Stimulated activated CD4-positive, alpha-beta T cell treated with anti-CD3 and anti-CD28 coated beads, Interleukin-12 subunit alpha, Interleukin-12 subunit beta, amount 100 ng/mL, for 24 hours (primary cell): ENCODE measurements around the gene CKM.
"Not testable (repeated sequence)": the region's sequence is repeated elsewhere in the genome, so short reads cannot be mapped to it uniquely, and the experiment has no call there.

ENCODE experiments used
- DNase-seq, 2 experiments: peaks; one replicate each; pipeline ENCODE4 v3.0.0-alpha.2; 2020; ENCODE audit warnings: low read depth in 2 of 2

CKM gene

GRCh38 chr19:45321848-45322247 is 827 bp downstream of the CKM start:
- DNase-seq, result no peak

- no peak for DNase-seq
Measured at GRCh38 chr19:45320997-45321775, 1.5 kb downstream of the CKM start.

GRCh38 chr19:45315304-45315703 is 7.4 kb downstream of the CKM start:
- DNase-seq, result no peak

GRCh38 chr19:45314708-45315245 is 7.9 kb downstream of the CKM start:
- DNase-seq, result no peak

- DNase-seq, result not testable (repeated sequence)
Measured at GRCh38 chr19:45312285-45312684, 10.4 kb downstream of the CKM start.

GRCh38 chr19:45311621-45312020 is 11.1 kb downstream of the CKM start:
- no peak for DNase-seq

- DNase-seq, result not testable (repeated sequence)
Measured at GRCh38 chr19:45309322-45309721, 13.4 kb downstream of the CKM start.

- DNase-seq, result no peak
Measured at GRCh38 chr19:45307361-45307760, 15.3 kb downstream of the CKM start.

- DNase-seq, result no peak
Measured at GRCh38 chr19:45306518-45307027, 16.1 kb downstream of the CKM start.

- DNase-seq, result no peak
Measured at GRCh38 chr19:45306040-45306439, 16.6 kb downstream of the CKM start.

GRCh38 chr19:45305421-45305820 is 17.3 kb downstream of the CKM start:
- DNase-seq, result no peak

GRCh38 chr19:45305007-45305406 is 17.7 kb downstream of the CKM start:
- DNase-seq, result no peak

- no peak for DNase-seq
Measured at GRCh38 chr19:45304141-45304926, 18.3 kb downstream of the CKM start.

- no peak for DNase-seq
Measured at GRCh38 chr19:45303269-45304060, 19.2 kb downstream of the CKM start.

GRCh38 chr19:45302416-45302815 is 20.3 kb downstream of the CKM start:
- no peak for DNase-seq

GRCh38 chr19:45299719-45300118 is 23.0 kb downstream of the CKM start:
- DNase-seq, result no peak

- no peak for DNase-seq
Measured at GRCh38 chr19:45298264-45298663, 24.4 kb downstream of the CKM start.

GRCh38 chr19:45297674-45298073 is 25.0 kb downstream of the CKM start:
- DNase-seq, result no peak

GRCh38 chr19:45296355-45296754 is 26.3 kb downstream of the CKM start:
- DNase-seq, result no peak

- DNase-seq, result no peak
Measured at GRCh38 chr19:45295873-45296272, 26.8 kb downstream of the CKM start.

GRCh38 chr19:45294291-45295029 is 28.2 kb downstream of the CKM start:
- DNase-seq, result no peak
